ENCODE data around the gene CRLF3. TPM values are rescaled to one million over a fixed set of nuclear protein-coding genes. Genes with fewer than 3 reads are reported as not detected.
"Not testable (repeated sequence)": the region's sequence is repeated elsewhere in the genome, so short reads cannot be mapped to it uniquely, and the experiment has no call there.

CRLF3 gene
- total and polyA plus RNA-seq, 7 donors: 3.2 to 6.4 (median 4.2) TPM

- DNase-seq (no peak), ATAC-seq (no peak)
- H3K36me3 ChIP-seq (ENCODE audit: insufficient read depth in 1 of 2, low read depth in 1 of 2): peaks cover 0 to 80% of the 10 kb centered on the region in 2 donors
- no peaks in the 10 kb centered on the region for H3K4me1 ChIP-seq
- intact Hi-C loops (cut with DNase I): no loop called here
- H3K27ac ChIP-seq: no peak overlapping the region
- H3K9me3 ChIP-seq: no peaks in the 10 kb centered on the region
- no peaks in the 10 kb centered on the region for H3K27me3 ChIP-seq (ENCODE audit: insufficient read depth in 3 of 3, low read length in 2 of 3)
- H3K4me3 ChIP-seq: no peak overlapping the region
- TF ChIP-seq CTCF (IDR thresholded peaks at IDR 0.05): no peak
- 82 to 92% (median 88%) methylated on average over 2 of the region's 2 CpGs for WGBS, 3 donors
Observed at GRCh38 chr17:30782206-30782605, 42.3 kb downstream of the CRLF3 start.

GRCh38 chr17:30780343-30780742 is 44.1 kb downstream of the CRLF3 start:
- 78 to 88% (median 84%) methylated on average over 6 of the region's 6 CpGs for WGBS, 3 donors
- TF ChIP-seq CTCF (IDR thresholded peaks at IDR 0.05): no peak
- H3K4me3 ChIP-seq: no peak overlapping the region
- ATAC-seq: no peak
- DNase-seq: no peak
- H3K27ac ChIP-seq: no peak overlapping the region
- H3K36me3 ChIP-seq (ENCODE audit: insufficient read depth in 1 of 2, low read depth in 1 of 2): peaks cover 0 to 76% of the 10 kb centered on the region in 2 donors
- intact Hi-C loops (cut with DNase I): no loop called here
- no peaks in the 10 kb centered on the region for H3K9me3 ChIP-seq
- H3K27me3 ChIP-seq (ENCODE audit: insufficient read depth in 3 of 3, low read length in 2 of 3): no peaks in the 10 kb centered on the region
- no peaks in the 10 kb centered on the region for H3K4me1 ChIP-seq

GRCh38 chr17:30768771-30769170 is 55.7 kb downstream of the CRLF3 start:
- peaks cover 2 to 82% of the 10 kb centered on the region in 2 donors for H3K36me3 ChIP-seq (ENCODE audit: insufficient read depth in 1 of 2, low read depth in 1 of 2)
- intact Hi-C loops (cut with DNase I); H3K4me3 ChIP-seq; H3K4me1 ChIP-seq; ATAC-seq; DNase-seq; H3K27me3 ChIP-seq (ENCODE audit: insufficient read depth in 3 of 3, low read length in 2 of 3); H3K9me3 ChIP-seq; H3K27ac ChIP-seq: not testable (repeated sequence)
- WGBS, 3 donors: 61 to 84% (median 61%) methylated on average over 3 of the region's 3 CpGs

GRCh38 chr17:30767641-30768404 is 56.7 kb downstream of the CRLF3 start:
- intact Hi-C loops (cut with DNase I); ATAC-seq; H3K9me3 ChIP-seq; H3K27ac ChIP-seq; H3K4me1 ChIP-seq; H3K4me3 ChIP-seq; H3K27me3 ChIP-seq (ENCODE audit: insufficient read depth in 3 of 3, low read length in 2 of 3); DNase-seq: not testable (repeated sequence)
- peaks cover 2 to 86% of the 10 kb centered on the region in 2 donors for H3K36me3 ChIP-seq (ENCODE audit: insufficient read depth in 1 of 2, low read depth in 1 of 2)
- WGBS, 3 donors: 94 to 98% (median 96%) methylated on average over 14 of the region's 14 CpGs

GRCh38 chr17:30761060-30761459 is 63.4 kb downstream of the CRLF3 start:
- ATAC-seq (no peak), DNase-seq (no peak)
- H3K4me1 ChIP-seq: no peaks in the 10 kb centered on the region
- H3K36me3 ChIP-seq (ENCODE audit: insufficient read depth in 1 of 2, low read depth in 1 of 2): peaks cover 0 to 68% of the 10 kb centered on the region in 2 donors
- H3K27me3 ChIP-seq (ENCODE audit: insufficient read depth in 3 of 3, low read length in 2 of 3): no peaks in the 10 kb centered on the region
- TF ChIP-seq CTCF (IDR thresholded peaks at IDR 0.05): no peak
- no peaks in the 10 kb centered on the region for H3K9me3 ChIP-seq
- intact Hi-C loops (cut with DNase I): no loop called here
- H3K27ac ChIP-seq: no peak overlapping the region
- H3K4me3 ChIP-seq: no peak overlapping the region

- DNase-seq; H3K4me3 ChIP-seq; H3K4me1 ChIP-seq; H3K9me3 ChIP-seq; H3K27me3 ChIP-seq (ENCODE audit: insufficient read depth in 3 of 3, low read length in 2 of 3); H3K27ac ChIP-seq; ATAC-seq: not testable (repeated sequence)
- peaks cover 2 to 78% of the 10 kb centered on the region in 2 donors for H3K36me3 ChIP-seq (ENCODE audit: insufficient read depth in 1 of 2, low read depth in 1 of 2)
- intact Hi-C loops (cut with DNase I): loop anchor here in 1 of 2 donors (10.0 kb wide), 1 partner anchor 1202 kb away; no protein-coding TSS in a partner anchor
- WGBS, 3 donors: 94 to 97% (median 95%) methylated on average over 10 of the region's 10 CpGs
Observed at GRCh38 chr17:30753291-30753690, 71.2 kb downstream of the CRLF3 start.

GRCh38 chr17:30750982-30751381 is 73.5 kb downstream of the CRLF3 start:
- intact Hi-C loops (cut with DNase I): loop anchor here in 1 of 2 donors (10.0 kb wide), 1 partner anchor 1204 kb away; no protein-coding TSS in a partner anchor
- not testable (repeated sequence) for H3K9me3 ChIP-seq; H3K4me3 ChIP-seq; H3K4me1 ChIP-seq; H3K27ac ChIP-seq; DNase-seq; ATAC-seq; H3K27me3 ChIP-seq (ENCODE audit: insufficient read depth in 3 of 3, low read length in 2 of 3)
- peaks cover 2 to 77% of the 10 kb centered on the region in 2 donors for H3K36me3 ChIP-seq (ENCODE audit: insufficient read depth in 1 of 2, low read depth in 1 of 2)
- 95 to 96% (median 95%) methylated on average over 11 of the region's 11 CpGs for WGBS, 3 donors

GRCh38 chr17:30747621-30748020 is 76.9 kb downstream of the CRLF3 start:
- WGBS, 3 donors: 91 to 100% (median 99%) methylated on average over 4 of the region's 4 CpGs
- peaks cover 0 to 78% of the 10 kb centered on the region in 2 donors for H3K36me3 ChIP-seq (ENCODE audit: insufficient read depth in 1 of 2, low read depth in 1 of 2)

GRCh38 chr17:30742669-30743068 is 81.8 kb downstream of the CRLF3 start:
- peaks cover 0 to 50% of the 10 kb centered on the region in 2 donors for H3K36me3 ChIP-seq (ENCODE audit: insufficient read depth in 1 of 2, low read depth in 1 of 2)
- H3K27ac ChIP-seq; intact Hi-C loops (cut with DNase I); H3K4me3 ChIP-seq; H3K27me3 ChIP-seq (ENCODE audit: insufficient read depth in 3 of 3, low read length in 2 of 3); H3K4me1 ChIP-seq; H3K9me3 ChIP-seq; DNase-seq; ATAC-seq: not testable (repeated sequence)
- WGBS, 3 donors: 9 to 19% (median 13%) methylated on average over 1 of the region's 1 CpG

More at GRCh38 chr17:30747621-30748020, 76.9 kb downstream of the CRLF3 start:
- intact Hi-C loops (cut with DNase I); H3K9me3 ChIP-seq; DNase-seq; ATAC-seq; H3K4me3 ChIP-seq; H3K4me1 ChIP-seq; H3K27me3 ChIP-seq (ENCODE audit: insufficient read depth in 3 of 3, low read length in 2 of 3); H3K27ac ChIP-seq: not testable (repeated sequence)
